Vagina (tissue), 2 donors: ENCODE data around the gene EIPR1. TPM values are rescaled to one million over a fixed set of nuclear protein-coding genes. Genes with fewer than 3 reads are reported as not detected.

Experiments used
- DNase-seq, 2 donors: peaks; one replicate each; pipeline ENCODE4 v3.0.0-alpha.2; 2017; ENCODE audit errors: extremely low spot score in 2 of 2
- H3K27ac ChIP-seq: fragments of 200-600 bp; sonication (generic); one replicate; pipeline ENCODE4 v1.5.1; 2019
- H3K27me3 ChIP-seq: fragments of 200-600 bp; sonication (generic); one replicate; pipeline ENCODE4 v1.5.1; 2019
- H3K36me3 ChIP-seq, 2 donors: fragments of 200-600 bp; sonication (generic); one replicate each; pipeline ENCODE4 v1.5.1; 2017 to 2019
- H3K4me1 ChIP-seq: fragments of 200-600 bp; sonication (generic); one replicate; pipeline ENCODE4 v1.5.1; 2019
- H3K4me3 ChIP-seq, 2 donors: fragments of 200-600 bp; sonication (generic); 1 replicate in 1 of 2; 2 replicates in 1 of 2; pipeline ENCODE4 v1.5.1; 2016 to 2019
- H3K9me3 ChIP-seq: fragments of 200-600 bp; sonication (generic); one replicate; pipeline ENCODE4 v1.5.1; 2019
- POLR2A ChIP-seq, 2 donors: fragments of 450-650 bp; IDR thresholded peaks; one replicate each; pipeline ENCODE4 v1.6.1; 2017; ENCODE audit warnings: antibody characterized with exemption in 2 of 2, mild to moderate bottlenecking in 2 of 2, moderate library complexity in 2 of 2
- POLR2AphosphoS5 ChIP-seq, 2 donors: sonication (generic); formaldehyde crosslinking; IDR thresholded peaks; one replicate each; pipeline ENCODE4 v1.9.0; 2017; ENCODE audit warnings: antibody characterized with exemption in 2 of 2, mild to moderate bottlenecking in 2 of 2, low read depth in 1 of 2; ENCODE audit not compliant: insufficient read depth in 1 of 2
- intact Hi-C: fragments of 100-400 bp; cut with DNase I; formaldehyde crosslinking; loops from one replicate; pipeline ENCODE4 v1.15.1; 2023
- total RNA-seq: library from RNA; depleted of rRNA; stranded (reverse); fragments of >200 nt; gene quantifications from one replicate; pipeline ENCODE4 v1.2.3, GENCODE V29; 2016
- TF ChIP-seq, protein P1 (sequence below), 3 experiments: fragments of 450-650 bp in 2 of 3; fragments of 200-600 bp in 1 of 3; sonication (generic) in 1 of 3; IDR thresholded peaks; one replicate each; pipeline ENCODE4 v1.5.1; 2017 to 2019; ENCODE audit warnings: antibody characterized with exemption in 3 of 3, mild to moderate bottlenecking in 2 of 3, moderate library complexity in 2 of 3

The EIPR1 gene
- total RNA-seq, 1 donor from 2014 or later, result 39.8 TPM

DNA sequence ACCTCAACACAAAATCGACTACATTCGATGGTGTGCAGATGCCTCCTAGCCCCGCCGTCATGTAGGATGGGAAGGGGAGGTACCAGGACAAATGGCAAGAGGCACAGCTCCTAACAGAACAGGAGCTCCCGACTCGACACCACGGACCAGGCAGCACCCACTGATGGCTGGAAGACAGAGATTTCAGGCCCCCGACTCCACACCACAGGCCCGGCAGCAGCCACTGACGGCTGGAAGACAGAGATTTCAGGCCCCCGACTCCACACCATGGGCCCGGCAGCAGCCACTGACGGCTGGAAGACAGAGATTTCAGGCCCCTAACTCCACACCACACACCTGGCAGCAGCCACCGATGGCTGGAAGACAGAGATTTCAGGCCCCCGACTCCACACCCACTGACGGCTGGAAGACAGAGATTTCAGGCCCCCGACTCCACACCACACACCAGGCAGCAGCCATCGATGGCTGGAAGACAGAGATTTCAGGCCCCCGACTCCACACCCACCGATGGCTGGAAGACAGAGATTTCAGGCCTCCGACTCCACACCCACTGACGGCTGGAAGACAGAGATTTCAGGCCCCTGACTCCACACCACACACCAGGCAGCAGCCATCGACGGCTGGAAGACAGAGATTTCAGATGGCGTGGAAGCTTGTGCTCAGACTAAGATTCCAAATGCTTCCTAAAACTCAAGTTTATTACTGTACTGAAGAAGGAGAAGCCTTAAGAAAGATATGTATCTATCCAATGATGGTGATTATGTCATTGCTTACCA lies 135.5 kb downstream of the EIPR1 start:
- H3K4me3 ChIP-seq, result no peak overlapping the region
- no peaks in the 10 kb centered on the region for H3K4me1 ChIP-seq
- TF ChIP-seq POLR2AphosphoS5 (IDR thresholded peaks at IDR 0.05; ENCODE audit: insufficient read depth in 1 of 2, low read depth in 1 of 2) (no peak), POLR2A (IDR thresholded peaks at IDR 0.05) (no peak)
- TF ChIP-seq, protein P1, sequence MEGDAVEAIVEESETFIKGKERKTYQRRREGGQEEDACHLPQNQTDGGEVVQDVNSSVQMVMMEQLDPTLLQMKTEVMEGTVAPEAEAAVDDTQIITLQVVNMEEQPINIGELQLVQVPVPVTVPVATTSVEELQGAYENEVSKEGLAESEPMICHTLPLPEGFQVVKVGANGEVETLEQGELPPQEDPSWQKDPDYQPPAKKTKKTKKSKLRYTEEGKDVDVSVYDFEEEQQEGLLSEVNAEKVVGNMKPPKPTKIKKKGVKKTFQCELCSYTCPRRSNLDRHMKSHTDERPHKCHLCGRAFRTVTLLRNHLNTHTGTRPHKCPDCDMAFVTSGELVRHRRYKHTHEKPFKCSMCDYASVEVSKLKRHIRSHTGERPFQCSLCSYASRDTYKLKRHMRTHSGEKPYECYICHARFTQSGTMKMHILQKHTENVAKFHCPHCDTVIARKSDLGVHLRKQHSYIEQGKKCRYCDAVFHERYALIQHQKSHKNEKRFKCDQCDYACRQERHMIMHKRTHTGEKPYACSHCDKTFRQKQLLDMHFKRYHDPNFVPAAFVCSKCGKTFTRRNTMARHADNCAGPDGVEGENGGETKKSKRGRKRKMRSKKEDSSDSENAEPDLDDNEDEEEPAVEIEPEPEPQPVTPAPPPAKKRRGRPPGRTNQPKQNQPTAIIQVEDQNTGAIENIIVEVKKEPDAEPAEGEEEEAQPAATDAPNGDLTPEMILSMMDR (IDR thresholded peaks at IDR 0.05), result no peak
- no peaks in the 10 kb centered on the region for H3K9me3 ChIP-seq
- H3K27ac ChIP-seq, result no peak overlapping the region
- DNase-seq, result peak; percentile 16 to 61
- H3K36me3 ChIP-seq, result no peaks in the 10 kb centered on the region
- intact Hi-C loops, result no loop called here
- H3K27me3 ChIP-seq, result no peaks in the 10 kb centered on the region

DNA sequence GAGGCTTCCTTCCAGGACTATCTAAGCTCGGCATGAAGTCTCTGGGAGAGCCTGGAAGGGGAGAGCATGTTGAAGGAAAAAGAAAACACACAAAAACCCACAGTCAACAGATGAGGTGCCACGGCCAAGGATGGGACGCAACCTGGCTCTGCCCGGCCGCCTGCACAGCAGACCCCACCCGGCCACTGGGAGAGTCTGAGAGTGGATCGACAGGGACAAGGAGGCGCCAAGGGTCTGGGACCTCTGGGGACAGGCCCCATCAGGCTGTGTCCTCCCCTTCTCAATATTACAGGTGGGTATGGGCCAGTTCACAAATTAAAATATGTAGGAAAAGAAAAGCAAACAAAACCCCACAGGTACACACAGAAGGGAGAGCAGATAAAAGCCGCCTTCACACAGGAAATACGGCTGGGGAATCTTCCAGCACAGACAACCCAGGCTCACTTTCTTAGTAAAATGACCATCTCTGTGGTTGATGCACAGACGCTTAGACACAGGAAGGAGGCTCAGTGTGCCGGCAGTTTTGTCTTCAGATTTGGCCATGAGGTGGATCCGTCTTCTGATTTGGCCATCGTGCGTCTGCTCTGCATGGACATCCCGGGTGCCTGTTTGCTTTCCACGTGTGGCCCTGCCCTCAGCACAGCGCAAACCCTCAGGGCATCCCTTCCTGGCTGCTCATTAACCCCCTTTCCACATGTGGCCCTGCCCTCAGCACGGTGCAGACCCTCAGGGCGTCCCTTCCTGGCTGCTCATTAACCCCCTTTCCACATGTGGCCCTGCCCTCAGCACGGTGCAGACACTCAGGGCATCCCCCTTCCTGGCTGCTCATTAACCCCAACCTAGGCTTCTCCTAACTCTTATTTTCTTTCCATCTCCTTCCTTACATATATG lies 138.4 kb downstream of the EIPR1 start:
- no peak for TF ChIP-seq POLR2AphosphoS5 (IDR thresholded peaks at IDR 0.05; ENCODE audit: insufficient read depth in 1 of 2, low read depth in 1 of 2)
- TF ChIP-seq POLR2A (IDR thresholded peaks at IDR 0.05), result no peak
- TF ChIP-seq, protein P1 (IDR thresholded peaks at IDR 0.05), result no peak
- no peak for DNase-seq
- no peaks in the 10 kb centered on the region for H3K27me3 ChIP-seq
- no peaks in the 10 kb centered on the region for H3K4me1 ChIP-seq
- intact Hi-C loops, result no loop called here
- no peaks in the 10 kb centered on the region for H3K36me3 ChIP-seq
- no peak overlapping the region for H3K27ac ChIP-seq
- H3K9me3 ChIP-seq, result no peaks in the 10 kb centered on the region
- H3K4me3 ChIP-seq, result no peak overlapping the region

DNA sequence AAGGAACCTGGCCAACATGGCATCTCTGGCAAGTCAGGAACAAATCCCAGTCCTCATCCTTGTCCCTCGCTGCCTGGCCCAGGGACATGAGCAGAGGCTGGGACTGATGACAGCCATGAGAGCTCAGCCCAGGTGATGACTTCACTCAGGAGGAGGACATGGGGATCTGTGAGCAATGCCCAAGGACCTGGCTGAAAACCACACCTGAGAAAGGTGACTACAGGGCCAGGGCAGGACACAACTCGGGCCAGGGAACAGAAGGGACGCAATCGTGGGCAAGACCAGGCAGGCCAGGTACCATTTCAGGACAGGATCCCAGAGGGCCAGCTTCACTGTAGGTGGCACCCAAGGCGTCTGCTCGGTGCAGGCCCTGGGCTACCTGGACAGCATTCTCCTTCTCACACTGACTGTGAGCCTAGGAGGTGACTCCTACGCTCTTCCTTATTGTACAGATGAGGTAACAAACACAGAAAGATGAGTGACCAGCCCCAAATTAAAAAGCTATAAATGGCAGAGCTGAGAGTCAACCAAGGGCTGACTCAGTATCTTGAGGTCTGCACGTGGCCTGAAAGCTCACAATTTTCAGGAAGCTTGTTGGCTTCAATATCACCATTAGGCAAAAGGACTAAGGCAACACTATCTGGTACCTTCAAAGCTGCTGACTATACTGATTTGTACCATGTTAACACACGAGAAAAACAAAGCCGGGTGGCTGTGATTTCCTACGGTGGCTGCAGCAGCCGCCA lies 141.1 kb downstream of the EIPR1 start:
- Histone ChIP-seq H3K9me3 (no peaks in the 10 kb centered on the region), H3K36me3 (no peaks in the 10 kb centered on the region), H3K27me3 (no peaks in the 10 kb centered on the region), H3K27ac (no peak overlapping the region), H3K4me1 (no peaks in the 10 kb centered on the region), H3K4me3 (no peak overlapping the region)
- intact Hi-C loops, result no loop called here
- TF ChIP-seq, protein P1 (IDR thresholded peaks at IDR 0.05), result no peak
- TF ChIP-seq POLR2AphosphoS5 (IDR thresholded peaks at IDR 0.05; ENCODE audit: insufficient read depth in 1 of 2, low read depth in 1 of 2) (no peak), POLR2A (IDR thresholded peaks at IDR 0.05) (no peak)
- DNase-seq, result no peak

DNA sequence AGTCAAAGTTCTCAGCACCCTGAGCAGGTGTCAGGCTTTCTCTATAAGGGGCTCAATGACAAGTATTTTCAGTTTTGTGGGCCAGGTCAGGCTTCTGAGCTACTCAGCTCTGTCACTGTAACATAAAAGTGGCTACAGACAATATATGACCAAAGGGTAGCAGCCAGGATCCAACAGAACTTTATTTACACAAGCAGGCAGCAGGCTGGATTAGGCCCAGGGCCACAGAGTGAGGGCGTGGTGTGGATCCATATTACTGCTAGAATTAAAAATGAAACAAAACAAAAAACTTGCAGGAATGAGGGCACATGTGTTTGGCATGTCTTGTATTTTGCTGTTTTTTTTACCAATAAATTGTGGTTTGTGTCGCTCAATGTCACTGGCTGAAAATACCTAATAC lies 143.7 kb downstream of the EIPR1 start:
- Histone ChIP-seq H3K36me3 (no peaks in the 10 kb centered on the region), H3K27ac (no peak overlapping the region), H3K27me3 (no peaks in the 10 kb centered on the region), H3K4me3 (no peak overlapping the region), H3K9me3 (peaks cover 4% of the 10 kb centered on the region), H3K4me1 (no peaks in the 10 kb centered on the region)
- no peak for DNase-seq
- intact Hi-C loops, result no loop called here
- no peak for TF ChIP-seq POLR2AphosphoS5 (IDR thresholded peaks at IDR 0.05; ENCODE audit: insufficient read depth in 1 of 2, low read depth in 1 of 2)
- TF ChIP-seq, protein P1 (IDR thresholded peaks at IDR 0.05), result no peak
